Measurements from ENCODE around the gene PDCD4.
A peak's percentile ranks its signal among the peaks of the same experiment; 100 is the strongest.
"Not testable (repeated sequence)": the region's sequence is repeated elsewhere in the genome, so short reads cannot be mapped to it uniquely, and the experiment has no call there.

The PDCD4 gene

GRCh38 chr10:110910138-110910537 is 38.4 kb downstream of the PDCD4 start:
- no peaks in the 10 kb centered on the region for H3K9me3 Mint-ChIP-seq
- H3K4me1 Mint-ChIP-seq (ENCODE audit: low read depth), result peaks cover 7% of the 10 kb centered on the region
- no peak overlapping the region for H3K27ac Mint-ChIP-seq
- no peaks in the 10 kb centered on the region for H3K27me3 Mint-ChIP-seq
- H3K4me3 Mint-ChIP-seq, result no peak overlapping the region
- H3K36me3 Mint-ChIP-seq (ENCODE audit: low read depth), result peaks cover 16% of the 10 kb centered on the region

DNA sequence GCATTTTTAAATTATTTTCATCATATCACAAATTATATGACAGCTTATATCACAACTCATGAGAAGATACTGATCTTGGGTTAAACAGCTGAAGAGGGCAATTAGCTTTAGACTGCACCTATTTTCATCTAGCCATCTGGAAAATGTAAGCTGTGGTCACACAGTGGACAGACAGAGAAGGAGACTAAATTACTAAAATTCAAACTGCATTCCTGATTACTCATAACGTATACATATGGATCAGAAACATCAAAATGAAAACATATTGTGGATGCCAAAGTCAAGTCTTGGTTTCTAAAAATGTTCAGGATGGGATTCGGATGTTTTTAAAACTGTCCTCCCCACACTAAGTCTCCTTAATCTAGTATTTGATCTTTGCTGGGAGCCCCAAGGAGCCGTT is 40.6 kb downstream of the PDCD4 start:
- H3K36me3 Mint-ChIP-seq (ENCODE audit: low read depth), result peaks cover 28% of the 10 kb centered on the region
- H3K27me3 Mint-ChIP-seq, result no peaks in the 10 kb centered on the region
- no peak overlapping the region for H3K4me3 Mint-ChIP-seq
- no peaks in the 10 kb centered on the region for H3K9me3 Mint-ChIP-seq
- H3K27ac Mint-ChIP-seq, result no peak overlapping the region
- peaks cover 14% of the 10 kb centered on the region for H3K4me1 Mint-ChIP-seq (ENCODE audit: low read depth)

DNA sequence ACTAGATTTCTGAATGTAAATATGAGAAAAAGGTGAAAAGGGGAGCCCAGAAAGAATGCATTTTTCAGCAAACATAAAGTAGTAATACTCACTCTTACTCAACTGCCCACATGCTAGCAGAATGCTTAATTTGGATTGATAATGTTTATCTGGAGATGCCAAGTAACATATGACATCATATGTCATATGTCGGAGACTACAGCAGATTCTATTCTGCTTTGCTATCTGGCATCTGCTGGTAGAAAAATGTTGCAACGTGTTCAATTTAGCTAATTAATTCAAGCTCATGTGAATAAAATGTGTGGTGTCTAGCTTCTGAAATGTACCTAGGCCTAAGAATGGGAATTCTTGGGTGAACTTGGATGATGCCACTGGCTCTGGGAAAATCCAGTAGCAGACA is 42.7 kb downstream of the PDCD4 start:
- peaks cover 22% of the 10 kb centered on the region for H3K36me3 Mint-ChIP-seq (ENCODE audit: low read depth)
- H3K27me3 Mint-ChIP-seq, result no peaks in the 10 kb centered on the region
- H3K4me1 Mint-ChIP-seq (ENCODE audit: low read depth), result peaks cover 15% of the 10 kb centered on the region
- H3K27ac Mint-ChIP-seq, result no peak overlapping the region
- no peak overlapping the region for H3K4me3 Mint-ChIP-seq
- H3K9me3 Mint-ChIP-seq, result no peaks in the 10 kb centered on the region

GRCh38 chr10:110915035-110915434 is 43.3 kb downstream of the PDCD4 start:
- Mint-ChIP-seq H3K4me3 (no peak overlapping the region), H3K9me3 (no peaks in the 10 kb centered on the region), H3K27ac (no peak overlapping the region), H3K36me3 (ENCODE audit: low read depth) (peaks cover 22% of the 10 kb centered on the region), H3K4me1 (ENCODE audit: low read depth) (peaks cover 15% of the 10 kb centered on the region), H3K27me3 (no peaks in the 10 kb centered on the region)

- H3K27me3 Mint-ChIP-seq, H3K9me3 Mint-ChIP-seq, H3K4me3 Mint-ChIP-seq, H3K27ac Mint-ChIP-seq: not testable (repeated sequence)
- Mint-ChIP-seq H3K36me3 (ENCODE audit: low read depth) (peaks cover 22% of the 10 kb centered on the region), H3K4me1 (ENCODE audit: low read depth) (peaks cover 15% of the 10 kb centered on the region)
Observed at GRCh38 chr10:110915600-110915999, 43.9 kb downstream of the PDCD4 start.

- Mint-ChIP-seq H3K36me3 (ENCODE audit: low read depth) (peaks cover 19% of the 10 kb centered on the region), H3K9me3 (no peaks in the 10 kb centered on the region), H3K4me1 (ENCODE audit: low read depth) (peaks cover 20% of the 10 kb centered on the region), H3K27me3 (no peaks in the 10 kb centered on the region), H3K27ac (peak overlapping the region; percentile 89), H3K4me3 (peak overlapping the region; percentile 32)
Observed at GRCh38 chr10:110916554-110917346, 45.0 kb downstream of the PDCD4 start.

DNA sequence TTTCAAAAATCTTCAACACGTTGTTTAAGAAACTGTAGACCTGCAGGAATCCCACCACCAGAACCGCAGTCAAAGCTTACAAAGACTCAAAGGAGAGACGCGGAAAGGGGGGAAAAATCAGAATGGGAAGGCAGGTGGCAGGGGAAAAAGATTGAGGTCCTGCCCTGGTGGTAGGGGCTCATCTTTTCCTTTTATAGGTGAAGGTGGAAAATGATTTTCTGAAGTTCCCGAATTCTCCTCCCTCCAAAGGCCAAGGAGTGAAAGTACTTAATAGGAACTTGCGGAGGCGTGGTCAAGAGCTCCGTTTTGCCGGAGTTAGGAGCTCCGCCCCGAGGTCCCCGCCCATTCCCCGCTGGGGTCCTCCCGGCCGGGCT is 46.5 kb downstream of the PDCD4 start:
- no peaks in the 10 kb centered on the region for H3K27me3 Mint-ChIP-seq
- H3K9me3 Mint-ChIP-seq, result no peaks in the 10 kb centered on the region
- H3K4me1 Mint-ChIP-seq (ENCODE audit: low read depth), result peaks cover 33% of the 10 kb centered on the region
- H3K27ac Mint-ChIP-seq, result peak overlapping the region; percentile 89
- H3K36me3 Mint-ChIP-seq (ENCODE audit: low read depth), result peaks cover 14% of the 10 kb centered on the region
- peak overlapping the region; percentile 92 for H3K4me3 Mint-ChIP-seq

DNA sequence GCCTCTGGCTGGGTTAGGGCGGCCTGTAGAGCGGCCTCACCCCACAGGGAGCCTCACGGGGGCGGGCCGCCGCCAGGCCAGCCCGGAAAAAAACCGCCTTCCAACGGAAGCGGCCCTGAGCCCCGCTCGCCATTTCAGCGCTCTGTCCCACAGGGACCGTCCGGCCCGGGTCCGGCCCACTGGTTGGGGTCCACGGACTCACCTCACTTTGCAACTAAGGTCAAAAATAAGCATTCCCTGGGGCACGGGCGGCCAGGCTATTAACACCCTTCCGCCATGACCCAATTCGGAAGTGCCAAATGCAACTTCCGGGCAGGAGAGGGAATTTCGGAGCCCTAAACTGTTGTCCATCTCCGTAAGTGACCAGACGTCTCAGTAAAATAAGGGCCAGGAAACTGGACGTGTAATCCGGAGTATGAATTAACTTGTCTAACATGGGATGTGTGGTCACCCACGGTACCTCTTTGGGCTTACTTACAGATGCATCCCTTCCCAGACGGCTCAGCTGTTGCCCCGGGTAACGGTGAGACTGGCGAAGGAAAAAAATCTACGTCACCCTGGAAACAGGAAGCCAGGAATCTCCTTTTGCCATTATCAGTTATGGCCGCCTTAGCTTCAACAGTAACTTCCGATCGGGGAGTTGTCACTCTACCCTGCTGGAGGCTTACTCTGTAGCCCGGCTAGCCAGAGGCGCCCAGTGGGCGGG is 47.1 kb downstream of the PDCD4 start, which contains the start of gene BBIP1:
TSS of gene BBIP1 (minus strand) at position 538 of the 706 bp plus-strand sequence. CDS start 1,023 bp downstream, outside the sequence.
- no peaks in the 10 kb centered on the region for H3K27me3 Mint-ChIP-seq
- peak within 1 kb of the TSS; percentile 97 for H3K27ac Mint-ChIP-seq
- H3K9me3 Mint-ChIP-seq, result no peaks in the 10 kb centered on the region
- peak within 1 kb of the TSS; percentile 92 for H3K4me3 Mint-ChIP-seq
- peaks cover 14% of the 10 kb centered on the region for H3K36me3 Mint-ChIP-seq (ENCODE audit: low read depth)
- peaks cover 39% of the 10 kb centered on the region for H3K4me1 Mint-ChIP-seq (ENCODE audit: low read depth)

- Mint-ChIP-seq H3K4me1 (ENCODE audit: low read depth) (peaks cover 45% of the 10 kb centered on the region), H3K36me3 (ENCODE audit: low read depth) (peaks cover 19% of the 10 kb centered on the region), H3K4me3 (peak within 1 kb of the TSS; percentile 92), H3K27ac (peak within 1 kb of the TSS; percentile 97), H3K9me3 (no peaks in the 10 kb centered on the region), H3K27me3 (no peaks in the 10 kb centered on the region)
Observed at GRCh38 chr10:110919349-110919931, 47.7 kb downstream of the PDCD4 start, which contains the start of gene SHOC2. Gene SHOC2, plus strand, starts transcription at chr10:110919604. Its CDS starts 44,755 bp downstream, at chr10:110964359.

DNA sequence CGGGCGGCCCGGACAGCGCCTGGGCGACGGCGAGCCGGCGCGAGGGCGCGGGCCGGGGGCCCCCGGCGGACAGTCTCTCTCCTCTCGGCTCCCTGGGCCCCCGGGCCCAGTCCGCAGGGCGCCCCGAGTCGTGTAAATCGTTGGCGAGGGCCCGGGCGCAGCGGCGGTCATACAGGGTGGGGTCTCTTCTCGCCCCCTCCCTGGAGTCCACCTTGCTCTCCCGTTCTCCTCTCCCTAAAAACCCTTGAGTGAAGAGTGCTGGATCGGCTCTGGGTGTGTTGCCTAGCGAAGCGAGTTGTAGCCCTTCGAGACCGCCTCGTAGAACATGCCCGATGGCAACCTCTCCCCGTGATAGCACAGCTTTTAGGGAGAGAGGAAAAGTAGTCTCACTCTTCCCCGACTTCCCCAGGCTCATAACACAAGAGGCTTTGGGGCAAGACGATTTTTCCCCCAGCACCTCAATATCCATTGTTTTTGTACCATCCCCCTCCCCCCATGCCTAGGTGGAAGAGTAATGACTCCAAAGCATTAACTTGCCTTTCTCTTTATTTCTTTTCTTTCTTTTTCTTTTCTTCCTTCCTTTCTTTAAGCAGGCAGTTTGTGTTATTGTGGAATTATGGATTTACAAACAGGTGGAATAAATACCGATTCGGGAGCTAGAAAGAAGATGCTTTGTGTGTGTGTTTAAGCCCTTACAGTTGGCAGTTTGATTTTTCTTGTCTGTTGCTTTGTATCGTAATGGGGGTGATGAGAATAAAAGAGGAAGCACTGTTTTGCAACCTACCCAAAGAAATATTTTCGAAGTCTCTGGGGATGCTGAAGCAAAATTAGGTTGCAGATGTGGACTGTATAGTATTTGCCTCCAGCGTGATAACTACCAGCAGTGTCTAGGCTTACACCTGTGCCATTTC is 48.5 kb downstream of the PDCD4 start:
- H3K27ac Mint-ChIP-seq, result peak overlapping the region; percentile 80
- H3K9me3 Mint-ChIP-seq, result no peaks in the 10 kb centered on the region
- peaks cover 19% of the 10 kb centered on the region for H3K36me3 Mint-ChIP-seq (ENCODE audit: low read depth)

DNA sequence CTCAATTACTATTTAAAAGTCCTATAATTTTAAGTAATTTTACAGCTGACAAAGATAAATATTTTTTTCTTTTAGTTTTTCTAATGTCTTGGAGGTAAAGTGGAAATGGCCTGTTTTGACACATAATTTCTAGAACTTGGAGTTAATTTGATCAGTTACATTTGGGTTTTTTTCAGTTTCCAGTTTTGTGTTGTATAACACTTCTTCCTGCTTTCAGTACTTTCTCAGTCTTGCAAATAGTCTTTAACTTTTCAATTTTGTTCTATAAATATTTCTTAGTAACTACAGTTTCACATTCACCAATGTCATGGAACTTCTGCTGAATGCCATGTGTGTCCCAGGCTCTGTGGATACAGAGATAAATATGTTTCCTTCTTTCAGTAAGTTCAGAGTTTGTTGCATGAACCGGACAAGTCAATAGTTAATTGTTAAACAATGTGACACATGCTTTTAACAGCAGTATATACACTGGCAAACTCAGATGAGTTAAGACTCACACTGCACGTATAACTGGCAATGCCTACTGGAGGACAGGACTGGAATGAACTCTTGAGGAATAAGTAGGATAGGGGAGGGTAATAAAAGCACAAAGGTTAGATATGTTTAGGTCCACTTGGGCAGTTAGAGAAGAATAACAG is 52.2 kb downstream of the PDCD4 start:
- H3K9me3 Mint-ChIP-seq, result no peaks in the 10 kb centered on the region
- H3K27ac Mint-ChIP-seq, result peak overlapping the region; percentile 70
- peak overlapping the region; percentile 49 for H3K4me3 Mint-ChIP-seq
- H3K4me1 Mint-ChIP-seq (ENCODE audit: low read depth), result peaks cover 63% of the 10 kb centered on the region
- no peaks in the 10 kb centered on the region for H3K27me3 Mint-ChIP-seq
- peaks cover 8% of the 10 kb centered on the region for H3K36me3 Mint-ChIP-seq (ENCODE audit: low read depth)

More for the DNA sequence above, 48.5 kb downstream of the PDCD4 start:
- H3K27me3 Mint-ChIP-seq, result no peaks in the 10 kb centered on the region
- H3K4me1 Mint-ChIP-seq (ENCODE audit: low read depth), result peaks cover 48% of the 10 kb centered on the region
- H3K4me3 Mint-ChIP-seq, result peak overlapping the region; percentile 92

GRCh38 chr10:110927461-110927860 is 55.7 kb downstream of the PDCD4 start:
- Mint-ChIP-seq H3K27me3 (no peaks in the 10 kb centered on the region), H3K9me3 (no peaks in the 10 kb centered on the region), H3K4me3 (no peak overlapping the region), H3K36me3 (ENCODE audit: low read depth) (peaks cover 8% of the 10 kb centered on the region), H3K27ac (no peak overlapping the region), H3K4me1 (ENCODE audit: low read depth) (peaks cover 53% of the 10 kb centered on the region)

- H3K9me3 Mint-ChIP-seq, result no peaks in the 10 kb centered on the region
- no peaks in the 10 kb centered on the region for H3K27me3 Mint-ChIP-seq
- peaks cover 15% of the 10 kb centered on the region for H3K36me3 Mint-ChIP-seq (ENCODE audit: low read depth)
- no peak overlapping the region for H3K27ac Mint-ChIP-seq
- H3K4me1 Mint-ChIP-seq (ENCODE audit: low read depth), result peaks cover 31% of the 10 kb centered on the region
- no peak overlapping the region for H3K4me3 Mint-ChIP-seq
Observed at GRCh38 chr10:110931769-110932381, 60.1 kb downstream of the PDCD4 start.

Measured in stimulated activated naive CD8-positive, alpha-beta T cell treated with anti-CD3 and anti-CD28 coated beads, Interleukin-15, Interleukin-2, amounts not matched to agents 100 ng/mL and 50 ng/mL, for 24 hours (primary cell).